DOHH2 (cell line): ENCODE measurements around the gene CYSLTR1.

ENCODE experiments used
- EZH2phosphoT487 ChIP-seq: fragments of 200-600 bp; sonication (generic); IDR thresholded peaks from 2 replicates; pipeline ENCODE4 v1.6.1; 2017; ENCODE audit warnings: borderline replicate concordance, mild to moderate bottlenecking, antibody characterized with exemption, low read length, moderate library complexity, mixed read lengths
- TF ChIP-seq, protein P1 (sequence below): fragments of 200-600 bp; sonication (generic); IDR thresholded peaks from one replicate; pipeline ENCODE4 v1.5.1; 2014; ENCODE audit warnings: antibody characterized with exemption, mild to moderate bottlenecking, low read depth, low read length; ENCODE audit not compliant: poor library complexity, severe bottlenecking

DNA sequence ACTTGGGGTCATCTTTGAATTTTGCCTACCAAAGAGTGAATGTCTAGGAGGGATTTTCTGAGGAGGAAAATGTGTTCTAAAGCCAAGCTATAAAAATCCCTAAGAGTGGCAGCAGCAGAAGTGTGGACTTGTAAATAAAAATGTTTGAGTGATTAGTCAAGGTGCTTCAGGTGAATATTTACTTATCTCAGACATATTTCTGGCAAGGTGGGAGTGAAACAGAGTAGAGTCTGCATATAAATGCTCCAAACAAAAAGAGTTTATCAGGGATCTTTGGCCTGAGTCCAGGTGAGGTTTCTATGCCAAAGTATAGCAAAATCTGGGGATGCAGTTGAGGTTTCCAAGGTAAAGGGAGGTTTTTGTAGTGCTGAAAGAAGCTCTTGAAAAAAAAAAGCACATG lies 19.7 kb downstream of the CYSLTR1 start:
- TF ChIP-seq, protein P1, sequence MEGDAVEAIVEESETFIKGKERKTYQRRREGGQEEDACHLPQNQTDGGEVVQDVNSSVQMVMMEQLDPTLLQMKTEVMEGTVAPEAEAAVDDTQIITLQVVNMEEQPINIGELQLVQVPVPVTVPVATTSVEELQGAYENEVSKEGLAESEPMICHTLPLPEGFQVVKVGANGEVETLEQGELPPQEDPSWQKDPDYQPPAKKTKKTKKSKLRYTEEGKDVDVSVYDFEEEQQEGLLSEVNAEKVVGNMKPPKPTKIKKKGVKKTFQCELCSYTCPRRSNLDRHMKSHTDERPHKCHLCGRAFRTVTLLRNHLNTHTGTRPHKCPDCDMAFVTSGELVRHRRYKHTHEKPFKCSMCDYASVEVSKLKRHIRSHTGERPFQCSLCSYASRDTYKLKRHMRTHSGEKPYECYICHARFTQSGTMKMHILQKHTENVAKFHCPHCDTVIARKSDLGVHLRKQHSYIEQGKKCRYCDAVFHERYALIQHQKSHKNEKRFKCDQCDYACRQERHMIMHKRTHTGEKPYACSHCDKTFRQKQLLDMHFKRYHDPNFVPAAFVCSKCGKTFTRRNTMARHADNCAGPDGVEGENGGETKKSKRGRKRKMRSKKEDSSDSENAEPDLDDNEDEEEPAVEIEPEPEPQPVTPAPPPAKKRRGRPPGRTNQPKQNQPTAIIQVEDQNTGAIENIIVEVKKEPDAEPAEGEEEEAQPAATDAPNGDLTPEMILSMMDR: no peak
- no peak for TF ChIP-seq EZH2phosphoT487
